B cell (primary cell): ENCODE measurements around the gene CASZ1. TPM values are rescaled to one million over a fixed set of nuclear protein-coding genes. Genes with fewer than 3 reads are reported as not detected.

Experiments
- ATAC-seq: fragments of 200-7000 bp; cut with Tn5 transposase; one replicate; pipeline ENCODE4 v1.10.0; 2021; ENCODE audit warnings: low read depth, mild to moderate bottlenecking, moderate number of reproducible peaks, moderate library complexity
- CTCF ChIA-PET: fragments of 350-600 bp; sonication (Branson Sonifier 250); formaldehyde crosslinking; loops from one replicate; lab custom pipeline; 2021; ENCODE audit warnings: antibody characterized with exemption, inconsistent platforms; lab: Charles Lee
- POLR2A ChIA-PET: fragments of 350-600 bp; sonication (Branson Sonifier 250); formaldehyde crosslinking; loops from one replicate; lab custom pipeline; 2021; ENCODE audit warnings: antibody characterized with exemption; lab: Charles Lee
- DNase-seq: peaks from one replicate; pipeline ENCODE4 v3.0.0; 2013
- H2AFZ ChIP-seq: 2 replicates; pipeline ENCODE4 v1.6.1; 2012; ENCODE audit warnings: mild to moderate bottlenecking, low read depth, low read length; ENCODE audit not compliant: insufficient read depth, poor library complexity, severe bottlenecking
- H3K27ac ChIP-seq, 2 donors: 1 replicate in 1 of 2; 2 replicates in 1 of 2; pipeline ENCODE4 v1.5.1; 2012 to 2013; ENCODE audit warnings: low read length in 2 of 2, mild to moderate bottlenecking in 2 of 2, moderate library complexity in 1 of 2
- H3K27me3 ChIP-seq, 4 experiments: fragments of 200-600 bp in 1 of 4; sonication (generic) in 1 of 4; replicated peaks in 1 of 4; 1 replicate in 2 of 4; 2 replicates in 2 of 4; pipeline versions ENCODE4 v1.6.1 to v1.7.0; 2013 to 2016; ENCODE audit warnings: low read length in 3 of 4, mild to moderate bottlenecking in 2 of 4, mixed read lengths in 1 of 4, moderate library complexity in 1 of 4; ENCODE audit not compliant: insufficient read depth in 4 of 4, control insufficient read depth in 3 of 4; ENCODE audit errors: control extremely low read depth in 1 of 4
- H3K36me3 ChIP-seq, 2 experiments: replicated peaks in 1 of 2; 1 replicate in 1 of 2; 2 replicates in 1 of 2; pipeline versions ENCODE4 v1.6.1 to v1.7.1; 2013; ENCODE audit warnings: low read length in 1 of 2; ENCODE audit not compliant: insufficient read depth in 2 of 2, control insufficient read depth in 1 of 2; ENCODE audit errors: control extremely low read depth in 1 of 2, extremely low read depth in 1 of 2
- H3K4me1 ChIP-seq, 2 donors: fragments of 200-600 bp in 1 of 2; sonication (generic) in 1 of 2; 1 replicate in 1 of 2; 2 replicates in 1 of 2; pipeline versions ENCODE4 v1.5.1 to v1.6.1; 2013 to 2017; ENCODE audit warnings: low read length in 2 of 2; ENCODE audit not compliant: control insufficient read depth in 2 of 2, insufficient read depth in 2 of 2
- H3K4me2 ChIP-seq: replicated peaks from 2 replicates; pipeline ENCODE3; 2012; ENCODE audit warnings: mild to moderate bottlenecking, low read depth, low read length; ENCODE audit not compliant: poor library complexity, severe bottlenecking
- H3K4me3 ChIP-seq, 5 experiments: fragments of 200-600 bp in 1 of 5; sonication (generic) in 1 of 5; 1 replicate in 3 of 5; 2 replicates in 2 of 5; pipeline versions ENCODE4 v1.5.1 to v1.7.0; 2011 to 2016; ENCODE audit warnings: low read length in 4 of 5, mild to moderate bottlenecking in 4 of 5, low read depth in 2 of 5, control low read depth in 1 of 5, moderate library complexity in 1 of 5; ENCODE audit not compliant: insufficient read depth in 1 of 5; ENCODE audit errors: control extremely low read depth in 1 of 5, extremely low read depth in 1 of 5
- H3K79me2 ChIP-seq: fragments of 200-600 bp; sonication (generic); one replicate; pipeline ENCODE4 v1.6.0; 2016; ENCODE audit warnings: low read length; ENCODE audit not compliant: control insufficient read depth, insufficient read depth
- H3K9ac ChIP-seq: fragments of 200-600 bp; sonication (generic); 2 replicates; pipeline ENCODE4 v1.6.1; 2017; ENCODE audit warnings: mild to moderate bottlenecking, low read length, moderate library complexity
- H3K9me3 ChIP-seq, 3 donors: one replicate each; pipeline versions ENCODE4 v1.6.1 to v1.7.1; 2013; ENCODE audit warnings: low read length in 2 of 3; ENCODE audit not compliant: control insufficient read depth in 2 of 3, insufficient read depth in 1 of 3; ENCODE audit errors: control extremely low read depth in 1 of 3
- H4K20me1 ChIP-seq: 2 replicates; pipeline ENCODE4 v1.6.0; 2012; ENCODE audit warnings: mild to moderate bottlenecking, low read length; ENCODE audit not compliant: insufficient read depth, control insufficient read depth, poor library complexity, severe bottlenecking
- H3K27ac Mint-ChIP-seq: one replicate; pipeline ENCODE4 v1.8.0; 2021; ENCODE audit warnings: mixed read lengths
- H3K27me3 Mint-ChIP-seq: one replicate; pipeline ENCODE4 v1.8.0; 2021; ENCODE audit warnings: mixed read lengths
- H3K4me1 Mint-ChIP-seq: one replicate; pipeline ENCODE4 v1.8.0; 2021; ENCODE audit warnings: mixed read lengths
- H3K4me3 Mint-ChIP-seq: one replicate; pipeline ENCODE4 v1.8.0; 2021; ENCODE audit warnings: mixed read lengths
- H3K9me3 Mint-ChIP-seq: one replicate; pipeline ENCODE4 v1.8.0; 2022; ENCODE audit warnings: mixed read lengths; ENCODE audit not compliant: insufficient read depth
- CTCF ChIP-seq: fragments of 200-600 bp; IDR thresholded peaks from one replicate; pipeline ENCODE4 v1.8.0; 2022; ENCODE audit warnings: antibody characterized with exemption, mild to moderate bottlenecking
- EZH2 ChIP-seq: IDR thresholded peaks from 2 replicates; pipeline ENCODE4 v1.6.1; 2012; ENCODE audit warnings: borderline replicate concordance, low read depth, mild to moderate bottlenecking, moderate library complexity, low read length; ENCODE audit not compliant: insufficient read depth, poor library complexity, severe bottlenecking
- WGBS: methylation state at CpG from one replicate; pipeline ENCODE4 v1.1.5; 2013; ENCODE audit warnings: missing lambda C conversion rate; ENCODE audit not compliant: insufficient coverage; 5-methylcytosine and 5-hydroxymethylcytosine counted together
- intact Hi-C: fragments of 100-400 bp; cut with micrococcal nuclease; formaldehyde crosslinking; loops from one replicate; pipeline ENCODE4 v1.10.0; 2022
- polyA plus RNA-seq: library from polyadenylated mRNA; depleted of rRNA; stranded (reverse); fragments of >200 nt; gene quantifications from 2 replicates; pipeline ENCODE4 v1.2.3, GENCODE V29; 2012
- total RNA-seq, 2 donors: library from RNA; stranded (reverse); fragments of 120-200 nt in 1 of 2; gene quantifications; 1 replicate in 1 of 2; 2 replicates in 1 of 2; pipeline versions ENCODE4 v1.2.3 to v1.2.4, GENCODE V29; 2013 to 2022

The CASZ1 gene
- total and polyA plus RNA-seq, 2 donors (not counting 1 experiment from before 2014, with no cell fraction given): 9.5 to 27.2 TPM

- TF ChIP-seq EZH2: no peak
- no peak for TF ChIP-seq CTCF
- no peak overlapping the region for H3K27ac ChIP-seq
- H3K4me3 ChIP-seq: no peak overlapping the region
- H2AFZ ChIP-seq: no peak overlapping the region
- no peak overlapping the region for H3K9ac ChIP-seq
- H4K20me1 ChIP-seq: no peaks in the 10 kb centered on the region
- ChIA-PET POLR2A (no interaction called here), CTCF (no interaction called here)
- peaks cover 8% of the 10 kb centered on the region for H3K27me3 Mint-ChIP-seq
- H3K4me2 ChIP-seq: no peak overlapping the region
- H3K27ac Mint-ChIP-seq: no peak overlapping the region
- no peak overlapping the region for H3K4me3 Mint-ChIP-seq
- H3K9me3 ChIP-seq: no peaks in the 10 kb centered on the region
- H3K4me1 Mint-ChIP-seq: no peaks in the 10 kb centered on the region
- no peaks in the 10 kb centered on the region for H3K4me1 ChIP-seq
- 98% methylated on average over 7 of the region's 8 CpGs for WGBS
- H3K36me3 ChIP-seq: no peaks in the 10 kb centered on the region
- no peaks in the 10 kb centered on the region for H3K27me3 ChIP-seq
- ATAC-seq (no peak), DNase-seq (no peak)
- intact Hi-C loops: no loop called here
- H3K79me2 ChIP-seq: no peaks in the 10 kb centered on the region
- no peaks in the 10 kb centered on the region for H3K9me3 Mint-ChIP-seq
Measured at GRCh38 chr1:10703702-10704101, 92.7 kb downstream of the CASZ1 start.

GRCh38 chr1:10701145-10701544 is 95.3 kb downstream of the CASZ1 start:
- Histone ChIP-seq H3K36me3 (no peaks in the 10 kb centered on the region), H3K4me1 (no peaks in the 10 kb centered on the region), H3K9ac (no peak overlapping the region), H2AFZ (no peak overlapping the region), H3K27ac (no peak overlapping the region), H3K27me3 (no peaks in the 10 kb centered on the region), H3K4me2 (no peak overlapping the region), H3K9me3 (no peaks in the 10 kb centered on the region), H3K4me3 (no peak overlapping the region), H4K20me1 (no peaks in the 10 kb centered on the region), H3K79me2 (no peaks in the 10 kb centered on the region)
- Mint-ChIP-seq H3K9me3 (no peaks in the 10 kb centered on the region), H3K4me3 (no peak overlapping the region), H3K27ac (no peak overlapping the region), H3K4me1 (no peaks in the 10 kb centered on the region), H3K27me3 (peaks cover 8% of the 10 kb centered on the region)
- CTCF ChIA-PET: no interaction called here
- no peak for DNase-seq
- intact Hi-C loops: no loop called here
- WGBS: 84% methylated on average over 5 of the region's 14 CpGs
- POLR2A ChIA-PET: no interaction called here
- TF ChIP-seq EZH2 (no peak), CTCF (no peak)
- ATAC-seq: no peak
